Fibroblast of skin of left biceps (primary cell): ENCODE results near the gene NEIL3.

Experiments used
- DNase-seq, 2 experiments: peaks; one replicate each; pipeline ENCODE4 v3.0.0-alpha.2; 2013; ENCODE audit warnings: low read depth in 2 of 2

Gene NEIL3

DNA sequence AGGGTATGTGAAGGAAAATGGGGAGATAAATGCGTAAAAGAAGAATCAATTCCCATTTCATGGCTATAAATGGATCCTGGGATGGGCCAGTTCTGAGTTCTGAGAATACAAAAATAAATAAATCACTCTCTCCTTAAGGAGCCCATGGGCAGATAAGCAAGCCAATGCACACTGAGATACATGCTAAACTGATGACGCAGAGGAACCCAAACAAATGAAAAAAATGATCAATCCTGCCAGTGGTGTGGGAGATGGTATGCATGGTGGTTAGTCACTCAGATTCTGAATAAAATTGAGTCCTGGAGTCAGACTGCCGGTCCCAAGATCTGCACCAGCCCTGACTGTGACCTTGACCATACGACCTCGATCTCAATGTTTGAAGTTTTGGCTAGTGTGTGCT, 59.7 kb downstream of the NEIL3 start:
- DNase-seq = no peak

- DNase-seq = no peak
Observed at GRCh38 chr4:177371461-177371860, 61.8 kb downstream of the NEIL3 start.

- DNase-seq = no peak
Observed at GRCh38 chr4:177374966-177375365, 65.3 kb downstream of the NEIL3 start.

DNA sequence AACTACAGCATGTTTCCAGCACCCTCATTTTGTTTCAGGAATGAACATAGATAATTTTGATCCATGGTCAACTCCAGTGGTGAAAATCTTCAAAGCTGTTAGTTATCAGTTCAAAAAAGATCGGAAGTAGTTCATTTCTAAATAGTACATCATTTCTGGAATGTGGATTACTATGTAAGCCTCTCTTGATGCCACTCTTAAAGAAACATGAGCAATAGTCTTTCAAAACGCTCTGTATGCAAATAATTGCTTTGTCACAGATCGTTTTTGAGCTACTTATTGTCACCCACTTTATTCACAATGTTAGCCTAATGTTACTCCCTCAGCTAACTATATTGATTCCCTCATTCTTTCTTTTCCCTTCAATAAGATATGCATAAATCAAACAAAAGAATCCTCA, 65.7 kb downstream of the NEIL3 start:
- DNase-seq = no peak

DNA sequence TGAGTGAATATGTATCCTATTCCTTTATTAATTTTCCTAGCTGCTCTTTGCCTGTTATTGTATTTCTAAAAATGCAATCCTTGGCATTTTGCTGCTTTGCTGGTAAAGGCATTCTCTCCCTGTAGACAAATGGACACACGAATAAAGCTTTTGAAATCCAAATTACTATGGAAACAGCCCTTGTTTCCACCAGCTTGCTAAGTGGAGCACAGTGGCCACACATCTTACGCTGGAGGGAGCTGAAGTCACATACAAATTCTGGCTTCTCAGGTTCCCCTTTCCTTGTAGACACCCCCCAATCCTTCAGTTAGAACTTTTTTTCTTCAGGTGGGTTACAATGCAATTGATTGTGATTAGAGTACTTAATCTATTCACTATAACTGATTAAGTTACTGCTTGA, 66.3 kb downstream of the NEIL3 start:
- DNase-seq = no peak

DNA sequence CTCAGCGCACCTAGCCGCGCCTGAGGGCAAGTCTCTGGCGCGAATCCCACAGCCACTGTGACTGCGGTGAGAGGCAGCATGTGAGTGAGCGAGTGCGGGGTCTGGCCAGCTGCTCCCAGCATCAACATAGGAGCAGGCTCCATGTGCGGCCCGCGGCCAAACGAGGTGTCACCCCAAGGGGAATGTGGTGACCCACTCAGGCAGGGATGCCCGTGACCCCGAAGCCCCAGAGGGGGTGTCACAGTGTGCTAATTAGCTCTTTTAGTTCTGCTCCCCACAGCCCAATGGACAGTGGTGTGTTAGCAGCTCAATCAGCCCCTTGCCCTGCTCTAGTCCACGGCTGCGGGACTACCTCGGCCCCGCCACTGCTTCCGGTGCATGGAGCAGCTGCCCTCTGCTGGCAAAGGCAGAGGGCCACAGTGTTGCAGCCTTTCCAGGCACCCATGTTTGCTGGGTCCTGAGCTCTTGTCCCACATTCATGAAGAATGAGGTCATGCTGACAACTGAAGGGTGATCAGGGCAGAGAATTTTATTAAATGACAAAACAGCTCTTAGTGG, 71.1 kb downstream of the NEIL3 start:
- no peak for DNase-seq

DNA sequence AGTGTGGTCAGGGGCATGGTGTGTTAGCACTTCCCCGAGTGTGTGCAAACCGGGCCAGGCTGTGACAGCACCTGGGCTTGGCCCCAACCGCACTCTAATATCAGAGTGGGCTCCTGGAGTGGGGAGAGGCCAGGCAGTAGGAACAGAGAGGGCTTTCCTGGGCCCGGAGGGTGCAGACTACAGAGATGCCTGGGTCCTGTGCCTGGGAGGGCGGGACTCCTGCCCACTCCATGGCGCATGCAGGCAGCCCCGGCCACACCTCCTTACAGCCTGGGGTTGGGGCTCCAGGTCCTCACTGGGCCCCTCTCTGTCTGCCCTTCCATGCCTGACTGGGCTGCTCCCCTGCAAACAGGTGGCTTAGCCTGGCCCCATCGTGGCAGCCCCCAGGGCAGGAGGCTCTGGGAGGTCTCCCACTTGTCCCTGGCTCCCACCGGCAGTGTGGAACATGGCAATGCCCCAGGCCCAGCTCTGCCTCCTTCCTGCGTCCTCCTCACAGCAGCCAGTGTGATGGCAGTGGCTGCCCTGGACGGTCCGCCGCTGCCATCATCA, 72.2 kb downstream of the NEIL3 start:
- no peak for DNase-seq

DNA sequence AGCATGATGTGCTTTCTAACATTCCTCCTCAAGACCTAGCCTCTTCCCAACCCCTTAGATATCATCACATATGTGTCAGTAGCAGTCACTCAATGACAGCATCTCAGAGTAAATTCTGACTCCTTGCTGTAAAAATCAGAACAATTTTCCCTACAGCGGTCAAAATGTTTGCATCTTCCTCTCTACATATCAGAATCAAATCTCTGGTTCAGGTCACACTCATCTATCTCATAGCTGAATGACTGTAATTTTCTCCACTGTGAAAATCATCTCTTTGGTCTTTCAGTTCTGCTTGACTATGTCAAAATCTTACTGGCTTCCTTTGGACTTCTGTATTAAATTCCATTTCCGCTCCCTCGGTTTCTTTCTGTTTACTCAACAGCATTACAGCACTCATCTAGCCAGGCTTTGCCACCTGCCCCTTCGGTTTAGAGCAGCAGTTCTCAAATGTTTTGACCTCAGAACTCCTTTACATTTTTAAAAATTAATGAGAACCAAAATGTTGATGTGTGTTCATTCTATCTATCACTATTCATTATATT, 75.3 kb downstream of the NEIL3 start:
- no peak for DNase-seq

- no peak for DNase-seq
Observed at GRCh38 chr4:177385576-177386277, 76.1 kb downstream of the NEIL3 start.

DNA sequence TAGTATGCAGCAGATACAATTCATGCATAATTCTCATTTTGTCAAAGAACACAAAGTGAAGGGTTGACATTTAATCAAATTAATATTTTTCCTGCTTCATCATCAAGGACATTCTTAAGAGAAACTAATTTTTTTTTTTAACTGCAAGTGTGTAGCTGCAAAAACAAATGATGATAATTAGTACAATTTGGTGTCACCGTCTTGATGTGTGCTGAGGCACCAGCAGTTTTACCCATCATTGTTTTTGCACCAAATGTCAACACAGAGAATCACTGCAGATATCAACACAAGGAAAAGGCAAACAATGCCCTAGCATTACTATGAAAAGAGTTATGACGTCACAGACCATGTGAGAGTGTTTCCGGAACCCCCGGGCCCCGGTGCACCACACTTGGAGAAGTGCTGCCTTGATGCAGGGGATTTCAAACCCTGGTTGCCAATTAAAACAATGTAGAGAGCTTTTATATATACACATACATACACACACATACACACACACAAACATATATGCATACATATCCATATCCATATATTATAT, 76.7 kb downstream of the NEIL3 start:
- no peak for DNase-seq

GRCh38 chr4:177391287-177391686, 81.6 kb downstream of the NEIL3 start:
- DNase-seq = no peak

GRCh38 chr4:177391953-177392352, 82.3 kb downstream of the NEIL3 start:
- no peak for DNase-seq

DNA sequence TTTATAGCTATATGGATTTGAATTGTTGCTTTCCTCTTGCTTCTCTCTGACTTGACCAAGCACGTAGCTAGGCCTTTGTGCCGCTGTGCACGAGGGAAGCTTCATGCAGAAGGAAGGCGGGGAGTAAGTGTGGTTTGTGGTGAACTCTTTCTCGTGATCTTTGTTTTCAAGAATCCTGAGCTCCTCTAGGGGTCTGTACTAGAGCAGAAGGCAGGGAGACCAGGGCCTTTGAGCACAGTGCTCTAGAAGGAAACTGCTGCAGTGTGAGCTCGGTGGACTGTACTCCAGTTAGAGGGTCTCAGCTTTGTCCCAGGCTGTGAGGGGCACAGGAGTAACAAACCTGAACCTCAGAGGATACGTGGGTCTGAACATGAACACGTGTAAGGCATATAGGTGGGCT, 83.6 kb downstream of the NEIL3 start:
- DNase-seq = no peak

- DNase-seq = no peak
Observed at GRCh38 chr4:177396352-177396751, 86.7 kb downstream of the NEIL3 start.

GRCh38 chr4:177400030-177400429, 90.4 kb downstream of the NEIL3 start:
- no peak for DNase-seq

GRCh38 chr4:177401658-177402273, 92.1 kb downstream of the NEIL3 start:
- DNase-seq = no peak

DNA sequence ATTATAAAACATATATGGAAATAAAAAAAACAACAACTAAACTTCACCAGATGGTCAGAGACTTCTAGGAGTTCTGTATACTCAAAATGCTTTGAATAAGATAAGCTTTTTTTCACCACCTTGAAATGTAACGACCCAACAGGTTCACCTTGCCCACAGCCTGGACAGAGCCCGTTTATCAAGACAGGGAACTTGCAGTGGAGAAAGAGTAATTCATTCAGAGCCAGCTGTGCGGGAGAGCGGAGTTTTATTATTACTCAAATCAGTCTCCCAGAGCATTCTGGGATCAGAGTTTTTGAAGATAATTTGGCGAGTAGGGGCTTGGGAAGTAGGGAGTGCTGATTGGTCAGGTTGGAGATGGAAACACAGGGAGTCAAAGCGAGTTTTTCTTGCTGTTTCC, 94.1 kb downstream of the NEIL3 start:
- no peak for DNase-seq

GRCh38 chr4:177404342-177404741, 94.7 kb downstream of the NEIL3 start:
- no peak for DNase-seq

DNA sequence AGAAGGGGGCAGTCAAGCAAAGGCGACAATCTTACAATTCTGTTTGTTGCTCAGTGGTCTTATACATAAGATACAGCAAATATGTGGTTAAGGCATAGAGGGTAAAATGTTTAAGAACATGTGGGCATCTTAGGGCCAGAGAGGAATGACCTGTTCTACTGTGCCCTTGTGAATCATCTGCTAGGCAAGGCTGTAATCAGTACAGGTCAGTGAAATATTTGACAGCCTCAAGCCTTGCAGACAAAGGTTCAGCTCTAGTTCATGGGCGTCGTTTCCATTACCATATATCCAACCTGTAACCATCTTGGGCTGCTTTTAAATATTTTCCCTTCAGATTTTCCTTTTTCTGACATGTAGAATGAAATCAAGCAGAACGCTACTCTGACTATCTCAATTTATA, 95.3 kb downstream of the NEIL3 start:
- no peak for DNase-seq

GRCh38 chr4:177405508-177405907, 95.8 kb downstream of the NEIL3 start:
- DNase-seq = no peak

- no peak for DNase-seq
Observed at GRCh38 chr4:177408023-177408422, 98.3 kb downstream of the NEIL3 start.

- no peak for DNase-seq
Observed at GRCh38 chr4:177410566-177410965, 100.9 kb downstream of the NEIL3 start.

DNA sequence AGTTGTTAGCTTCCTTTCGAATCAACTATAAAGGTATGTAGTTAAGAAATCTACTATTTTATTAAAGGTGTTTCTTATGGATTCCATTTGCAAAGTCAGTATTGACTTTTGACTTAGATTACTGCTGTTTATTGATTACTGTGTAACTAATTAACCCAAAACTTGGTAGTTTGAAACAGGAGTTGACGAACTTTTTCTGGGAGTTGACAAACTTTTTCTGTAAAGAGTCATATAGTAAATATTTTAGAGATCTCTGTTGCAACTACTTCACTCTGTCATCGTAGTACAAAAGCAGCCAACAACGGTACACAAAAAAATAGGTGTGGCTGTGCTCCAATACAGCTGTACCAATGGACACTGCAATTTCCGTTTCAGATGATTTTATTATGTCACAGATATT, 102.3 kb downstream of the NEIL3 start:
- no peak for DNase-seq
